ENCODE measurements around the gene POGLUT3.

Gene POGLUT3

GRCh38 chr11:108466405-108466804 is 31.8 kb downstream of the POGLUT3 start:
- H3K4me3 ChIP-seq = peak overlapping the region; percentile 61 to 76 (median 70)
- no peaks in the 10 kb centered on the region for H3K27me3 ChIP-seq
- peak overlapping the region; percentile 86 to 98 (median 92) for H3K27ac ChIP-seq
- H3K4me1 ChIP-seq = peaks cover 13 to 28% (median 24%) of the 10 kb centered on the region in 10 experiments
- H3K9ac ChIP-seq = peak overlapping the region; percentile 86 to 96 (median 90)
- no peaks in the 10 kb centered on the region for H3K36me3 ChIP-seq
- H3K9me3 ChIP-seq (replicated peaks in 1 of 11) = no peaks in the 10 kb centered on the region
- TF ChIP-seq Cebpa-rat (IDR thresholded peaks at IDR 0.05) = no peak
- H3K4me2 ChIP-seq = peak overlapping the region; percentile 59 to 90 (median 80)
- H4K20me1 ChIP-seq = no peaks in the 10 kb centered on the region

GRCh38 chr11:108453207-108453835 is 44.9 kb downstream of the POGLUT3 start:
- Histone ChIP-seq H3K9me3 (replicated peaks in 1 of 11) (peaks cover 18 to 32% (median 23%) of the 10 kb centered on the region in 11 experiments; a peak in 21 of 22 replicates), H4K20me1 (no peaks in the 10 kb centered on the region), H3K4me1 (no peaks in the 10 kb centered on the region), H3K27me3 (no peaks in the 10 kb centered on the region), H3K4me2 (no peak overlapping the region), H3K4me3 (no peak overlapping the region), H3K9ac (no peak overlapping the region), H3K27ac (no peak overlapping the region), H3K36me3 (no peaks in the 10 kb centered on the region)
- TF ChIP-seq Cebpa-rat (IDR thresholded peaks at IDR 0.05) = no peak

All from BLaER1 treated with 17β-estradiol and CSF1 and Interleukin-3, amounts not matched to agents 10 nM and 100 nM (cell line).